ENCODE results near the gene PI4KB. TPM values are rescaled to one million over a fixed set of nuclear protein-coding genes. Genes with fewer than 3 reads are reported as not detected.
A peak's percentile ranks its signal among the peaks of the same experiment; 100 is the strongest.

Gene PI4KB
- total RNA-seq, 2 experiments from 2014 or later: 38.0 to 50.6 TPM

GRCh38 chr1:151370211-151370911, 43.1 kb upstream of the PI4KB start:
- no peaks in the 10 kb centered on the region for H3K36me3 ChIP-seq (ENCODE audit: insufficient read depth, low read length)
- ChIA-PET CTCF (ENCODE audit: unreplicated experiment) (no interaction called here), POLR2A (no interaction called here)
- no peaks in the 10 kb centered on the region for H3K79me2 ChIP-seq (ENCODE audit: insufficient read depth, low read depth, low read length)
- H3K9me3 ChIP-seq (ENCODE audit: low read length): no peaks in the 10 kb centered on the region
- H3K4me1 ChIP-seq (ENCODE audit: insufficient read depth, low read length, poor library complexity, severe bottlenecking): peaks cover 6% of the 10 kb centered on the region
- no peak overlapping the region for H3K4me2 ChIP-seq (ENCODE audit: low read length)
- intact Hi-C loops (cut with micrococcal nuclease; ENCODE audit: unreplicated experiment): no loop called here
- no peak overlapping the region for H3K27ac ChIP-seq (ENCODE audit: low read depth, low read length, poor library complexity, severe bottlenecking)
- no peaks in the 10 kb centered on the region for H3K9me2 ChIP-seq (ENCODE audit: insufficient read depth, low read length)
- peak overlapping the region; percentile 54; the same call in 1 of the 2 replicates for H2AFZ ChIP-seq (ENCODE audit: low read length)
- no TSS peak for BruUV-seq (replicated peaks)
- no peaks in the 10 kb centered on the region for H4K20me1 ChIP-seq (ENCODE audit: insufficient read depth, low read length)
- DNase-seq (ENCODE audit: low spot score): no peak
- TF ChIP-seq EZH2phosphoT487 (IDR thresholded peaks at IDR 0.05; ENCODE audit: borderline replicate concordance, low read depth, low read length): no peak
- TF ChIP-seq, protein P1, sequence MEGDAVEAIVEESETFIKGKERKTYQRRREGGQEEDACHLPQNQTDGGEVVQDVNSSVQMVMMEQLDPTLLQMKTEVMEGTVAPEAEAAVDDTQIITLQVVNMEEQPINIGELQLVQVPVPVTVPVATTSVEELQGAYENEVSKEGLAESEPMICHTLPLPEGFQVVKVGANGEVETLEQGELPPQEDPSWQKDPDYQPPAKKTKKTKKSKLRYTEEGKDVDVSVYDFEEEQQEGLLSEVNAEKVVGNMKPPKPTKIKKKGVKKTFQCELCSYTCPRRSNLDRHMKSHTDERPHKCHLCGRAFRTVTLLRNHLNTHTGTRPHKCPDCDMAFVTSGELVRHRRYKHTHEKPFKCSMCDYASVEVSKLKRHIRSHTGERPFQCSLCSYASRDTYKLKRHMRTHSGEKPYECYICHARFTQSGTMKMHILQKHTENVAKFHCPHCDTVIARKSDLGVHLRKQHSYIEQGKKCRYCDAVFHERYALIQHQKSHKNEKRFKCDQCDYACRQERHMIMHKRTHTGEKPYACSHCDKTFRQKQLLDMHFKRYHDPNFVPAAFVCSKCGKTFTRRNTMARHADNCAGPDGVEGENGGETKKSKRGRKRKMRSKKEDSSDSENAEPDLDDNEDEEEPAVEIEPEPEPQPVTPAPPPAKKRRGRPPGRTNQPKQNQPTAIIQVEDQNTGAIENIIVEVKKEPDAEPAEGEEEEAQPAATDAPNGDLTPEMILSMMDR (conservative IDR thresholded peaks at IDR 0.05; ENCODE audit: low read length): no peak
- no peak overlapping the region for H3K4me3 ChIP-seq (ENCODE audit: low read depth, low read length, poor library complexity, severe bottlenecking)

DNA sequence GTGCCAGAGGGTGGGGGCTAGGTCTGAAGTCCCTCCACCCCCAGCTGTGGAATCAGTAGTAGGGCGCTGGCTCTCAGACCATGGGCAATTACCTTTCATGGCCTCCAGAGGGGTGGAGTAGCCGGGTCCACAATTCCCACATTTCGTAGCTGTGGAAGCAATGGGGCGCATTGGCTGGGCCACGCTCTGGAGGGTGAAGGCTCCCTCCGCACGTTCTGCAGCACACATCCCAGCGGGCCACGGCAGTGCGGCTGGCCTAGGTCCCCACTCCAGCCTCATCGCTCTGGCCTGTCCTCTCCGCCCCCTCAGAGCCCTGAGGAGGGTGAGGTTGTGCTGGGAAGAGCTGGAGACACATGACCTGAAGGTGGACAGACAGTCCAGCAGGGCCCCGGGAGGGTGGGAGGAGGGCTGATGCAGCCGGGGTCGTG, 42.4 kb upstream of the PI4KB start:
- no peak overlapping the region for H3K4me3 ChIP-seq (ENCODE audit: low read depth, low read length, poor library complexity, severe bottlenecking)
- no peaks in the 10 kb centered on the region for H4K20me1 ChIP-seq (ENCODE audit: insufficient read depth, low read length)
- H3K36me3 ChIP-seq (ENCODE audit: insufficient read depth, low read length): no peaks in the 10 kb centered on the region
- H3K27ac ChIP-seq (ENCODE audit: low read depth, low read length, poor library complexity, severe bottlenecking): no peak overlapping the region
- no peak for DNase-seq (ENCODE audit: low spot score)
- no peak overlapping the region for H3K4me2 ChIP-seq (ENCODE audit: low read length)
- intact Hi-C loops (cut with micrococcal nuclease; ENCODE audit: unreplicated experiment): no loop called here
- no peaks in the 10 kb centered on the region for H3K9me3 ChIP-seq (ENCODE audit: low read length)
- peaks cover 6% of the 10 kb centered on the region for H3K4me1 ChIP-seq (ENCODE audit: insufficient read depth, low read length, poor library complexity, severe bottlenecking)
- TF ChIP-seq, protein P1 (conservative IDR thresholded peaks at IDR 0.05; ENCODE audit: low read length): no peak
- TF ChIP-seq EZH2phosphoT487 (IDR thresholded peaks at IDR 0.05; ENCODE audit: borderline replicate concordance, low read depth, low read length): no peak
- no TSS peak for BruUV-seq (replicated peaks)
- POLR2A ChIA-PET: interaction anchor here (0.7 kb wide), 1 partner anchor 206 kb away, joined by 3 read pairs; no protein-coding TSS in a partner anchor
- no peak overlapping the region for H2AFZ ChIP-seq (ENCODE audit: low read length)
- CTCF ChIA-PET (ENCODE audit: unreplicated experiment): no interaction called here
- H3K79me2 ChIP-seq (ENCODE audit: insufficient read depth, low read depth, low read length): no peaks in the 10 kb centered on the region
- no peaks in the 10 kb centered on the region for H3K9me2 ChIP-seq (ENCODE audit: insufficient read depth, low read length)

DNA sequence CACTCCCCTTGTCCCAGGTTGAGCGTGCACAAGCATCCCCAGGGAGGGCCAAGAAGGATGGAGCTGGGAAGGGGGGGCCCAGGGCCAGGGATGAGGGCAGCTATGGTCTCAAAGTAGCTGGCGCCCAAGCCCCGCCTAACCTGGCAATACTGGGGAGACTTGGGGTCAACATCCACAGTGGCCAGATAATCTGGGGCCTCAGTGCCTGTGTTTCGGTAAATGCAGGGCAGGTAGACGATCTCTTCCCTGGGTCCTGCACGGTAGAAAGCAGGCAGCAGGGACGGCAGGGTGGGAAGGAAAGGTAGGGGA, 42.0 kb upstream of the PI4KB start:
- ChIA-PET POLR2A (interaction anchor here (0.7 kb wide), 1 partner anchor 206 kb away, joined by 3 read pairs; no protein-coding TSS in a partner anchor), CTCF (ENCODE audit: unreplicated experiment) (no interaction called here)
- no TSS peak for BruUV-seq (replicated peaks)
- no peaks in the 10 kb centered on the region for H3K9me3 ChIP-seq (ENCODE audit: low read length)
- no peak overlapping the region for H3K4me3 ChIP-seq (ENCODE audit: low read depth, low read length, poor library complexity, severe bottlenecking)
- intact Hi-C loops (cut with micrococcal nuclease; ENCODE audit: unreplicated experiment): no loop called here
- no peak overlapping the region for H3K27ac ChIP-seq (ENCODE audit: low read depth, low read length, poor library complexity, severe bottlenecking)
- peaks cover 6% of the 10 kb centered on the region for H3K4me1 ChIP-seq (ENCODE audit: insufficient read depth, low read length, poor library complexity, severe bottlenecking)
- H3K79me2 ChIP-seq (ENCODE audit: insufficient read depth, low read depth, low read length): no peaks in the 10 kb centered on the region
- H4K20me1 ChIP-seq (ENCODE audit: insufficient read depth, low read length): no peaks in the 10 kb centered on the region
- no peaks in the 10 kb centered on the region for H3K36me3 ChIP-seq (ENCODE audit: insufficient read depth, low read length)
- H2AFZ ChIP-seq (ENCODE audit: low read length): no peak overlapping the region
- TF ChIP-seq, protein P1 (conservative IDR thresholded peaks at IDR 0.05; ENCODE audit: low read length): no peak
- no peak for TF ChIP-seq EZH2phosphoT487 (IDR thresholded peaks at IDR 0.05; ENCODE audit: borderline replicate concordance, low read depth, low read length)
- no peak overlapping the region for H3K4me2 ChIP-seq (ENCODE audit: low read length)
- H3K9me2 ChIP-seq (ENCODE audit: insufficient read depth, low read length): no peaks in the 10 kb centered on the region
- DNase-seq (ENCODE audit: low spot score): no peak
